Karpas-422 (cell line): ENCODE measurements around the gene INPP5A. TPM values are rescaled to one million over a fixed set of nuclear protein-coding genes. Genes with fewer than 3 reads are reported as not detected.

Experiments
- DNase-seq: peaks from one replicate; pipeline ENCODE4 v3.0.0-alpha.2; 2015
- H2AFZ ChIP-seq: fragments of 200-600 bp; sonication (generic); 2 replicates; pipeline ENCODE4 v1.6.1; 2014; ENCODE audit warnings: antibody characterized with exemption, low read length, mixed read lengths
- H3K27ac ChIP-seq: fragments of 200-600 bp; sonication (generic); 2 replicates; pipeline ENCODE4 v1.5.1; 2014; ENCODE audit warnings: mild to moderate bottlenecking, low read length, moderate library complexity
- H3K27me3 ChIP-seq: fragments of 200-600 bp; sonication (generic); 2 replicates; pipeline ENCODE4 v1.6.1; 2014; ENCODE audit warnings: low read length, mixed read lengths
- H3K36me3 ChIP-seq: fragments of 200-600 bp; sonication (generic); 2 replicates; pipeline ENCODE4 v1.6.1; 2014; ENCODE audit warnings: low read length, mixed read lengths; ENCODE audit not compliant: insufficient read depth
- H3K4me1 ChIP-seq: fragments of 200-600 bp; sonication (generic); 2 replicates; pipeline ENCODE4 v1.6.1; 2014; ENCODE audit warnings: mild to moderate bottlenecking, low read length, mixed read lengths
- H3K4me2 ChIP-seq: fragments of 200-600 bp; sonication (generic); 2 replicates; pipeline ENCODE4 v1.6.1; 2014; ENCODE audit warnings: low read length, low read depth, mild to moderate bottlenecking; ENCODE audit not compliant: poor library complexity, severe bottlenecking
- H3K4me3 ChIP-seq: fragments of 200-600 bp; sonication (generic); 2 replicates; pipeline ENCODE4 v1.5.1; 2014; ENCODE audit warnings: mild to moderate bottlenecking, antibody characterized with exemption, low read length, mixed read lengths
- H3K79me2 ChIP-seq: fragments of 200-600 bp; sonication (generic); 2 replicates; pipeline ENCODE4 v1.6.1; 2014; ENCODE audit warnings: mild to moderate bottlenecking, low read length, mixed read lengths
- H3K9ac ChIP-seq: fragments of 200-600 bp; sonication (generic); 2 replicates; pipeline ENCODE4 v1.6.0; 2014; ENCODE audit warnings: low read length
- H3K9me2 ChIP-seq: fragments of 200-600 bp; sonication (generic), shearing (Covaris generic); replicated peaks from 2 replicates; pipeline ENCODE4 v1.6.0; 2014; ENCODE audit warnings: mild to moderate bottlenecking, low read length, moderate library complexity; ENCODE audit not compliant: insufficient read depth
- H3K9me3 ChIP-seq: fragments of 300-700, 200-600 bp; sonication (generic); 2 replicates; pipeline ENCODE4 v1.6.1; 2014; ENCODE audit warnings: low read length, mixed read lengths
- H4K20me1 ChIP-seq: fragments of 200-600 bp; sonication (generic); 2 replicates; pipeline ENCODE4 v1.6.1; 2014; ENCODE audit warnings: mild to moderate bottlenecking, antibody characterized with exemption, low read length, low read depth; ENCODE audit not compliant: insufficient read depth
- total RNA-seq: library from RNA; depleted of rRNA; stranded (reverse); fragments of >200 nt; shearing (Covaris generic); gene quantifications from 2 replicates; pipeline ENCODE4 v1.2.3, GENCODE V29; 2014; ENCODE audit warnings: low replicate concordance

INPP5A gene
- total RNA-seq, 1 experiment from 2014 or later = 9.1 TPM

GRCh38 chr10:132783940-132784865, 246.6 kb downstream of the INPP5A start:
- no peaks in the 10 kb centered on the region for H3K4me1 ChIP-seq
- no peaks in the 10 kb centered on the region for H3K9me3 ChIP-seq
- H3K4me3 ChIP-seq = no peak overlapping the region
- H3K4me2 ChIP-seq = no peak overlapping the region
- no peak overlapping the region for H2AFZ ChIP-seq
- no peaks in the 10 kb centered on the region for H3K9me2 ChIP-seq
- H3K27ac ChIP-seq = no peak overlapping the region
- H3K79me2 ChIP-seq = no peaks in the 10 kb centered on the region
- no peaks in the 10 kb centered on the region for H3K27me3 ChIP-seq
- H3K9ac ChIP-seq = no peak overlapping the region
- no peak for DNase-seq
- no peaks in the 10 kb centered on the region for H3K36me3 ChIP-seq
- no peaks in the 10 kb centered on the region for H4K20me1 ChIP-seq

DNA sequence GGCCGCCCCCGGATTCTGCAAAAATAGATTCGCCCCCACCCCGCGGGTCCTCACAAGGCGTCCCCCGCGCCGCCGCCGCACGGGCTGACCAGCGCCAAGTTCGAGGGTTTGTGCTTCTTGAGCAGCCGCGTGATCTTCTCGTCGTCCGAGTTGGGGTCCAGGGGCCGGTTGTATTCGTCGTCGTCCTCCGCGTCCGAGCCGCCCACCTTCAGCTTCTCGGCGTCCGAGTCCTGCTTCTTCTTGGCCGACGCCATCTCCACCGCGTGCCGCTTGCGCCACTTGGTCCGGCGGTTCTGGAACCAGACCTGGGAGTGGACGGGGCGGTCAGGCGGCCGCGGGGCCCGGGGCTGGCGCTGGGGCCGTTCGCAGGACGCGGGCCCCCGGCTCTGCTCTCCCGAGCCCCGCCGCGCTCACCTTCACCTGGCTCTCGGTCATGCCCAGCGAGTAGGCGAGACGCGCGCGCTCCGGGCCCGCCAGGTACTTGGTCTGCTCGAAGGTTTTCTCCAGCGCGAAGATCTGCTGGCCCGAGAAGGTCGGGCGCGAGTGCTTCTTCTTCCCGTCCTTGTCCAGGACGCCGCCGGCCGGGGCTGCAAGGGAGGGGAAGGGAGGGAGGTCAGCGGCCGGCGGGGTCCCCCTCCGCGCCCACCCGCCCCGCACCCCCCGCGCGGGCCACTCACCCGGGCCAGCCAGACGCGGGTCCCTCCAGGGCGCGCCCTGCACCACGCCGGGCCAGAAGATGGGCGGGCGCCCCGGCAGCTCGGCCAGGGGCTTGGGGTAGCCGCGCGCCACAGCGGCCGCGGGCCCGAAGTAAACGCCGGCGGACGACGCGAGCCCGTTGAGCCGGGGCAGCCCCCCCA, 247.5 kb downstream of the INPP5A start:
- Histone ChIP-seq H3K9me2 (no peaks in the 10 kb centered on the region), H2AFZ (no peak overlapping the region), H3K9me3 (no peaks in the 10 kb centered on the region), H3K36me3 (no peaks in the 10 kb centered on the region), H3K4me1 (no peaks in the 10 kb centered on the region), H3K27me3 (no peaks in the 10 kb centered on the region), H4K20me1 (no peaks in the 10 kb centered on the region), H3K27ac (no peak overlapping the region), H3K4me2 (no peak overlapping the region), H3K79me2 (no peaks in the 10 kb centered on the region), H3K4me3 (no peak overlapping the region), H3K9ac (no peak overlapping the region)
- no peak for DNase-seq

- no peak within 1 kb of the TSS for H3K4me2 ChIP-seq
- no peaks in the 10 kb centered on the region for H3K79me2 ChIP-seq
- H3K9ac ChIP-seq = no peak within 1 kb of the TSS
- no peaks in the 10 kb centered on the region for H3K36me3 ChIP-seq
- no peak for DNase-seq
- H3K27ac ChIP-seq = no peak within 1 kb of the TSS
- H2AFZ ChIP-seq = no peak within 1 kb of the TSS
- no peaks in the 10 kb centered on the region for H3K9me2 ChIP-seq
- H3K27me3 ChIP-seq = no peaks in the 10 kb centered on the region
- no peaks in the 10 kb centered on the region for H3K4me1 ChIP-seq
- H4K20me1 ChIP-seq = no peaks in the 10 kb centered on the region
- H3K9me3 ChIP-seq = no peaks in the 10 kb centered on the region
- no peak within 1 kb of the TSS for H3K4me3 ChIP-seq
These were observed 248.3 kb downstream of the INPP5A start, which contains the start of gene NKX6-2 for GRCh38 chr10:132785723-132786475. Gene NKX6-2, minus strand, starts transcription at chr10:132786147. Its CDS starts 199 bp downstream, at chr10:132785948.

- no peaks in the 10 kb centered on the region for H4K20me1 ChIP-seq
- no peaks in the 10 kb centered on the region for H3K4me1 ChIP-seq
- no peak overlapping the region for H2AFZ ChIP-seq
- no peak overlapping the region for H3K4me2 ChIP-seq
- no peak overlapping the region for H3K9ac ChIP-seq
- H3K9me3 ChIP-seq = no peaks in the 10 kb centered on the region
- H3K27ac ChIP-seq = no peak overlapping the region
- no peaks in the 10 kb centered on the region for H3K9me2 ChIP-seq
- no peak for DNase-seq
- no peaks in the 10 kb centered on the region for H3K27me3 ChIP-seq
- H3K79me2 ChIP-seq = no peaks in the 10 kb centered on the region
- H3K36me3 ChIP-seq = no peaks in the 10 kb centered on the region
- H3K4me3 ChIP-seq = no peak overlapping the region
These were observed 248.9 kb downstream of the INPP5A start for GRCh38 chr10:132786476-132786883.

- Histone ChIP-seq H2AFZ (no peak overlapping the region), H3K27me3 (no peaks in the 10 kb centered on the region), H3K36me3 (no peaks in the 10 kb centered on the region), H3K9me3 (no peaks in the 10 kb centered on the region), H3K79me2 (no peaks in the 10 kb centered on the region), H3K4me2 (no peak overlapping the region), H3K27ac (no peak overlapping the region), H3K4me1 (no peaks in the 10 kb centered on the region), H3K9ac (no peak overlapping the region), H4K20me1 (no peaks in the 10 kb centered on the region), H3K4me3 (no peak overlapping the region), H3K9me2 (no peaks in the 10 kb centered on the region)
- DNase-seq = no peak
These were observed 249.4 kb downstream of the INPP5A start for GRCh38 chr10:132786884-132787494.

- no peaks in the 10 kb centered on the region for H3K36me3 ChIP-seq
- no peaks in the 10 kb centered on the region for H3K9me2 ChIP-seq
- no peaks in the 10 kb centered on the region for H3K9me3 ChIP-seq
- no peak overlapping the region for H3K9ac ChIP-seq
- no peak for DNase-seq
- H3K27ac ChIP-seq = no peak overlapping the region
- H3K4me2 ChIP-seq = no peak overlapping the region
- H3K27me3 ChIP-seq = no peaks in the 10 kb centered on the region
- H3K79me2 ChIP-seq = no peaks in the 10 kb centered on the region
- no peak overlapping the region for H3K4me3 ChIP-seq
- H3K4me1 ChIP-seq = no peaks in the 10 kb centered on the region
- H2AFZ ChIP-seq = no peak overlapping the region
- no peaks in the 10 kb centered on the region for H4K20me1 ChIP-seq
These were observed 250.1 kb downstream of the INPP5A start for GRCh38 chr10:132787495-132788179.

- H3K27ac ChIP-seq = no peak overlapping the region
- no peak overlapping the region for H3K4me2 ChIP-seq
- peaks cover 6% of the 10 kb centered on the region for H4K20me1 ChIP-seq
- no peak overlapping the region for H2AFZ ChIP-seq
- no peaks in the 10 kb centered on the region for H3K36me3 ChIP-seq
- no peak overlapping the region for H3K4me3 ChIP-seq
- H3K9me3 ChIP-seq = no peaks in the 10 kb centered on the region
- H3K79me2 ChIP-seq = no peaks in the 10 kb centered on the region
- H3K27me3 ChIP-seq = no peaks in the 10 kb centered on the region
- H3K9ac ChIP-seq = no peak overlapping the region
- H3K9me2 ChIP-seq = no peaks in the 10 kb centered on the region
- no peak for DNase-seq
- H3K4me1 ChIP-seq = peaks cover 5% of the 10 kb centered on the region
These were observed 250.7 kb downstream of the INPP5A start for GRCh38 chr10:132788180-132788830.
